GM19452 (cell line): ENCODE data around the gene ZNF532.

Experiments
- ATAC-seq: cut with Tn5 transposase; IDR thresholded peaks from one replicate; pipeline ENCODE4 v1.9.1; 2021; ENCODE audit not compliant: unreplicated experiment

Gene ZNF532

GRCh38 chr18:58975781-58976180, 111.1 kb downstream of the ZNF532 start:
- no peak for ATAC-seq

- no peak for ATAC-seq
These were observed 112.5 kb downstream of the ZNF532 start for GRCh38 chr18:58977223-58977622.

- no peak for ATAC-seq
These were observed 113.1 kb downstream of the ZNF532 start for GRCh38 chr18:58977801-58978200.

GRCh38 chr18:58978916-58979315, 114.2 kb downstream of the ZNF532 start:
- ATAC-seq, result no peak

- ATAC-seq, result no peak
These were observed 114.9 kb downstream of the ZNF532 start for GRCh38 chr18:58979615-58980014.

- ATAC-seq, result no peak
These were observed 116.3 kb downstream of the ZNF532 start for GRCh38 chr18:58980991-58981390.

- no peak for ATAC-seq
These were observed 118.8 kb downstream of the ZNF532 start for GRCh38 chr18:58983260-58984155.

- ATAC-seq, result no peak
These were observed 123.9 kb downstream of the ZNF532 start for GRCh38 chr18:58988600-58988999.

GRCh38 chr18:58989184-58989759, 124.6 kb downstream of the ZNF532 start:
- ATAC-seq, result no peak

GRCh38 chr18:58990720-58991119, 126.0 kb downstream of the ZNF532 start:
- ATAC-seq, result no peak

- ATAC-seq, result peak; percentile 88
These were observed 126.6 kb downstream of the ZNF532 start for GRCh38 chr18:58991167-58991798.

GRCh38 chr18:58992301-58993231, 127.9 kb downstream of the ZNF532 start:
- no peak for ATAC-seq

GRCh38 chr18:58993260-58993659, 128.6 kb downstream of the ZNF532 start:
- no peak for ATAC-seq

GRCh38 chr18:58995663-58996062, 131.0 kb downstream of the ZNF532 start:
- ATAC-seq, result no peak

- ATAC-seq, result no peak
These were observed 131.5 kb downstream of the ZNF532 start for GRCh38 chr18:58996131-58996641.

- no peak for ATAC-seq
These were observed 132.0 kb downstream of the ZNF532 start for GRCh38 chr18:58996696-58997095.

GRCh38 chr18:58997811-58998337, 133.2 kb downstream of the ZNF532 start:
- no peak for ATAC-seq

GRCh38 chr18:58998401-58999203, 133.9 kb downstream of the ZNF532 start:
- ATAC-seq, result no peak

GRCh38 chr18:59001166-59001565, 136.5 kb downstream of the ZNF532 start:
- ATAC-seq, result no peak

- no peak for ATAC-seq
These were observed 137.0 kb downstream of the ZNF532 start for GRCh38 chr18:59001721-59002120.
